Muscle of back (tissue), 11 donors: ENCODE results near the gene IL1B. TPM values are rescaled to one million over a fixed set of nuclear protein-coding genes. Genes with fewer than 3 reads are reported as not detected.

ENCODE experiments used
- DNase-seq, 3 donors: peaks; one replicate each; pipeline versions ENCODE4 v3.0.0 to v3.0.0-alpha.2; 2013
- polyA plus RNA-seq, 10 donors: library from polyadenylated mRNA; unstranded; fragments of 120-200 nt; gene quantifications; one replicate each; pipeline ENCODE4 v1.2.1, GENCODE V29; 2013; ENCODE audit not compliant: insufficient read length in 10 of 10

IL1B gene
- polyA plus RNA-seq, 10 donors = 0.34 to 4.9 (median 0.59) TPM; not detected in 1

DNA sequence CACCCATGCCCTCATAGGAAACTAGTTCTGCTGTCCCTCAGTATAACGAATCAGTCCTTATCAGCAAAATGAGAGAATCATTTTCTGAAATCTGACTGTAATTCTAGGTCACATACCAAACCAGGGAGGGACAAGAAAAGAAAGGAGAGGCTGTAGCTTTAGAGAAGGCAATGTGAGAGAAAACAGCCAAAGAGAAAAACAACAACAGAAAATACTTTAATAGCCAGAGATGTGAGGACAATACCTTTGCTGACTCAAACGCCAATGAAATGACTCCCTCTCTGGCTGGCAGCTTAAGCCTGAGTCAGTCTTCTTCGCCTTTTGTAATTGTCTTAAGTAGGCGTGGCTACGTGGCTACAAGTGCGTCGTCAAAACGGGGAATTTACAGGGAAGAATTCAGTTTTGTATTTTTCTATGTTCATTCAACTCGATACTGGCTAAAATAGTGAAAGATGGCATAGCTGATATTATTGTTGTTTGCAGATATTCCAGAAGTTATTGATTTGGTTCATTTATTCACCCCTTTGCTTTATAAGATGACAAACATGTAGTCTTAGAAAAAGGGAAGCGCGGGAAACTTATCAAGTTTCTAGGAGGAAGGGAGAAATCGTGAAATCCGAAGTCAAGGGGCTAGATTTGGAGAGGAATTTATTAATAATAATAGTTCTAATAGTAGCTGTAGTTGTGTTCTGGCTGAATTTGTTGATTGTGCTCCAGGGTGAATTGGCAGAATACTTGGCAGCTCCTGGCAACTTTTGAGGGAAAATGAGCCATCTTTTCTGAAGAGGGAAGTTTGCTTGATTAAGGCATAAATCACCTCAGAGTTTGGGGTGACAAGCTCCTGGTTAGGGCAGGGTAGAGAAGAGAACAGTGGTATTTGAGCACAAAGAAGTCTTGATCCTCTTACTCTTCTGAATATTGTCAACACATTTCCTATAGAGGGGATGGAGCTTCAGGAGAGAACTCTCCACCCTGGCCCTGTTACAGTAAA is 52.1 kb downstream of the IL1B start, which contains the start of gene IL1A:
IL1A (minus strand) TSS at position 295 of the 991 bp plus-strand sequence. CDS start 723 bp downstream, outside the sequence.
- DNase-seq = no peak

DNA sequence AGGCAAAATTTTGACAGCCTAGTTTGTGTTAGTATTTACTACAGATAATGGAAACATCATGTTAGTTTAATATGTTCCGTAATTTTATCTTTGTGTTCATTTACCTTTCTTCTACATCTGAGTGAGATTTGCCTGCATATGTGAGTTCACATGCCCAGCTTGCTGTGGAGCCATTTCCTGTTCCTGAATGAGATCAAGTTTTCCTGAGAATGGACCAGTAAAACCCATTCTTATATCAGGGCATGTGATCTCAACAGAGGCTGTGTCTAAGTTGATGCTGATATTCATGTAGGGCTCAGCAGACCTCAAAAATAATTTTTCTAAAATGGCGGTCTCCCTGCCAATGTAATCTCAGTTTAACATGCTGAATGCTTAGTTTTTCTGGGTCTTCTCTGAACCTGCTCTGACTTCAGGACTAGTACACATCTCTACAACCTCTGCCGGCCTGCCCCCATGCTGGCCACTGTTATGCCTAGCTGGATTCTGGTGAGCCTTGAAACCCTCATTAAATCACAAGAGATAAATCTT is 53.3 kb downstream of the IL1B start:
- DNase-seq = no peak

DNA sequence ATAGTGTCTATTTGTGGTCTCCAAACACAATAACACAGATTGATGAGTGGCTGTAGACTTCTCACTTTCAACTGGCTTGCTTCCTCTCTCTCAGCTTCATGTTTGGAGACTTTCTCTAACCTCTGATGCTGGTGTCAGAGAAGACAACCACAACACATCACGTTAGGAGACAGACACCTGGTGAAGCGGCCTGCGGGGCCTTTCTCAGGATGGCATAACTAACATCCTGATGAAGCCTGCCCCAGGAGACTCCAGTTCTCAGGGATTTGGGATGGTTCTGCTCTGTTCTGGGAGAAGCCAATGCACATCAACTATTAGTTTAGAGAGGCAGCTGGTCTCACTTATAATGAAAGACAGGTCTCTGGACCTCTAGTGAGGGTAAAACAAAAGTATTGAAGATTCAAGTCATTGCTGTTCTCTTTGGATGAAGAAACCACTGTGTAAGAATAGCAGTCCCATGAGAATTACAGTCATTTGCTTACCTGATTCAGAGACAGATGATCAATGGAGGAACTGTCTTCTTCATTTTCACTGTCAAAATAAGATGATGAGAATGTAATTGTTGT is 54.3 kb downstream of the IL1B start:
- DNase-seq = no peak

Other genes starting within 250 kb of the IL1B start
- 10 to 100 TPM; 16.1 to 32.4 (median 21.9) TPM for gene SLC20A1, start 190.8 kb downstream of the IL1B start, polyA plus RNA-seq
- gene NT5DC4, start 115.8 kb downstream of the IL1B start, polyA plus RNA-seq = under 1 TPM in 3 of 10 donors, not detected in 7; 0.18 to 0.67 (median 0.18) TPM
- gene CKAP2L, start 72.2 kb downstream of the IL1B start, polyA plus RNA-seq = 10 to 100 TPM in 4 of 10 donors, 1 to 10 TPM in 6; 6.8 to 15.8 (median 9.6) TPM
- gene IL1A, start 52.3 kb downstream of the IL1B start, polyA plus RNA-seq = under 1 TPM in 2 of 10 donors, not detected in 8; 0.10 to 0.23 TPM
- gene IL37, start 74.4 kb upstream of the IL1B start, polyA plus RNA-seq = under 1 TPM in 1 of 10 donors, not detected in 9; 0.30 TPM
- gene IL36G, start 141.2 kb upstream of the IL1B start, polyA plus RNA-seq = under 1 TPM in 2 of 10 donors, not detected in 8; 0.29 to 0.53 TPM
- not detected for gene IL36A, start 168.7 kb upstream of the IL1B start, polyA plus RNA-seq
- gene IL36B, start 216.1 kb upstream of the IL1B start, polyA plus RNA-seq = not detected
- 1 to 10 TPM in 1 of 10 donors, under 1 TPM in 1, not detected in 8; 0.34 to 2.4 TPM for gene IL36RN, start 222.4 kb upstream of the IL1B start, polyA plus RNA-seq
- gene IL1F10, start 231.2 kb upstream of the IL1B start, polyA plus RNA-seq = not detected